Astrocyte (in vitro differentiated cells and primary cell): ENCODE data around the gene PAQR6.

Experiments
- EZH2 ChIP-seq: IDR thresholded peaks from 2 replicates; pipeline ENCODE4 v1.6.1; 2012; ENCODE audit warnings: mild to moderate bottlenecking, low read length, inconsistent platforms; ENCODE audit not compliant: insufficient read depth
- TF ChIP-seq, protein P1 (sequence below): IDR thresholded peaks from 2 replicates; pipeline ENCODE4 v1.5.1; 2011; ENCODE audit warnings: low read depth, mild to moderate bottlenecking, inconsistent platforms, low read length, moderate library complexity; ENCODE audit not compliant: insufficient read depth

DNA sequence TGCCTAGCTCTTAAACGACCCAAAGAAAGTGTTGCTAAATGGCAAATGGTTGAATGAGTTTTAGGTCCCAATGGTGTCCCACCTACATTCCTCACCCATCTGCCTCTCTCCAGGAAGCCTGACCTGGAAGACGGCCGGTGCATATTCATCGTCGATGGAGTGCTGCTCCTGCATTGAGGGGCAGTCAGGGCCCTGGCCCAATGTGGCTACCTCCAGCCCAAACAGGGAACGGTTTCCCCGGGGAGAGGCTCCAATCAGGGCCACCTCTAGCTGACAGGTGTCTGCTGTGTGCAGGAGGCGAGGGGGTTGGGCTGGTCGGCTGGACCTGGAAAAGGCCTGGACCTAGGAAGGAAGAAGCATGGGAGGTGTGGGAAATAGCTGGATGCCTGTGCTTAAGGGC is 46.0 kb upstream of the PAQR6 start:
- TF ChIP-seq, protein P1, sequence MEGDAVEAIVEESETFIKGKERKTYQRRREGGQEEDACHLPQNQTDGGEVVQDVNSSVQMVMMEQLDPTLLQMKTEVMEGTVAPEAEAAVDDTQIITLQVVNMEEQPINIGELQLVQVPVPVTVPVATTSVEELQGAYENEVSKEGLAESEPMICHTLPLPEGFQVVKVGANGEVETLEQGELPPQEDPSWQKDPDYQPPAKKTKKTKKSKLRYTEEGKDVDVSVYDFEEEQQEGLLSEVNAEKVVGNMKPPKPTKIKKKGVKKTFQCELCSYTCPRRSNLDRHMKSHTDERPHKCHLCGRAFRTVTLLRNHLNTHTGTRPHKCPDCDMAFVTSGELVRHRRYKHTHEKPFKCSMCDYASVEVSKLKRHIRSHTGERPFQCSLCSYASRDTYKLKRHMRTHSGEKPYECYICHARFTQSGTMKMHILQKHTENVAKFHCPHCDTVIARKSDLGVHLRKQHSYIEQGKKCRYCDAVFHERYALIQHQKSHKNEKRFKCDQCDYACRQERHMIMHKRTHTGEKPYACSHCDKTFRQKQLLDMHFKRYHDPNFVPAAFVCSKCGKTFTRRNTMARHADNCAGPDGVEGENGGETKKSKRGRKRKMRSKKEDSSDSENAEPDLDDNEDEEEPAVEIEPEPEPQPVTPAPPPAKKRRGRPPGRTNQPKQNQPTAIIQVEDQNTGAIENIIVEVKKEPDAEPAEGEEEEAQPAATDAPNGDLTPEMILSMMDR = no peak
- no peak for TF ChIP-seq EZH2
